ENCODE data around the gene CBFA2T3.

The CBFA2T3 gene

DNA sequence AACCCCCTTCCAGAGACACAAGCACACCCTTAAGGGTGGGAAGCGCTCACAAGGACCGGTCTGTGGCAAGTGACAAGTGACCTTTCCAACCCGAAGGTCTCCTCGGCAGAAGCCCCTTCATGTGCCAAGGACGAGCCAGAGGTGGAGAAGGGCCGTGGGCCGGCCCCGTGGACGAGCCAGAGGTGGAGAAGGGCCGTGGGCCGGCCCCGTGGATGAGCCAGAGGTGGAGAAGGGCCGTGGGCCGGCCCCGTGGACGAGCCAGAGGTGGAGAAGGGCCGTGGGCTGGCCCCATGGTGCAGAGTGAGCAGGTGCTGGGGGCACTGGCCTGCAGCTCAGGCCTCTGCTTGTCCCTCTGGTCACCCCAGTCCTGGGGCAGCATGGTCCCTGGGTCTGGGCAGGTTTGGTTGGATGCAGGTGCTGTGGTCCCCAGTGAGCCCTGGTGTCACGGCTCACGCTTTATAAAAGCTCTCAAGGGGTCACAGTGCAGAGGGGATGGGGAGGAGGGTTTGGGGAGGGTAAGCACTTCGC lies 45.6 kb downstream of the CBFA2T3 start:
- DNase-seq (ENCODE audit: low spot score) = no peak

DNA sequence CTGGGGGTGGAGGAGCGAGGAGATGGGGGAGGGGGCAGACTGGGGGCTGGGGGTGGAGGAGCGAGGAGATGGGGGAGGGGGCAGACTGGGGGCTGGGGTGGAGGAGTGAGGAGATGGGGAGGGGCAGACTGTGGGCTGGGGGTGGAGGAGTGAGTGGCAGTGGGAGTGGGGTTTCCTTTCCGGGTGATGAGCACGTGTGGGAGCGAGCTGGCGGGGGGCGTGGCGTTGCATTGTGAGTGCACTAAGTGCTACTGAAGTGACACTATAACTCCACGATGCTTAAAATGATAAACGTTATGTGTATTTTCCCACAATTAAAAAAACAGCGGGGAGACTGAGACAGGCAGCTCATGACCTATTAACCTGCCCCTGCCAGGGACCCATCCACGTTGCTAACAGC lies 46.3 kb downstream of the CBFA2T3 start:
- no peak for DNase-seq (ENCODE audit: low spot score)
- no peak for TF ChIP-seq CTCF (IDR thresholded peaks at IDR 0.05; ENCODE audit: extremely low read depth, missing control alignments)

More for the DNA sequence above, 45.6 kb downstream of the CBFA2T3 start:
- TF ChIP-seq CTCF (IDR thresholded peaks at IDR 0.05; ENCODE audit: extremely low read depth, missing control alignments) = no peak

DNA sequence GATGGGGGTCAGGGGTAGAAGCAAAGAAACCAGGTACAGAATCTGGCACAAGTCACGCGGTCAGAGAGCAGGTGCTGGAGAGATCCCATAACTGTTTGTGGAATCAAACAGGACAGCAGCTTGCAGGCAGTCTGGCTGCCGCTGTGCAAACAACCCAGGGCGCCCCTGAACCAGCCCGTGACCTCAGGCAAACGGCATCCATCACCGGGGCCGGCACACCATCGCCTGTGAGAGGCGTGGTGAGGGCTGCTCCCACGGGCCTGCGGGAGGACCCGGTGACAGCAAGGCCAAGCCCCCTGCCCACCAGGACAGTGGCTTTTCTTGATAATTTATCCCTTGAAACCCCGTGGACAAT lies 47.9 kb downstream of the CBFA2T3 start:
- DNase-seq (ENCODE audit: low spot score) = no peak
- no peak for TF ChIP-seq CTCF (IDR thresholded peaks at IDR 0.05; ENCODE audit: extremely low read depth, missing control alignments)

- DNase-seq (ENCODE audit: low spot score) = no peak
- no peak for TF ChIP-seq CTCF (IDR thresholded peaks at IDR 0.05; ENCODE audit: extremely low read depth, missing control alignments)
These were observed 48.5 kb downstream of the CBFA2T3 start for GRCh38 chr16:88928405-88929090.

GRCh38 chr16:88927661-88928060 lies 49.3 kb downstream of the CBFA2T3 start:
- no peak for DNase-seq (ENCODE audit: low spot score)
- no peak for TF ChIP-seq CTCF (IDR thresholded peaks at IDR 0.05; ENCODE audit: extremely low read depth, missing control alignments)

DNA sequence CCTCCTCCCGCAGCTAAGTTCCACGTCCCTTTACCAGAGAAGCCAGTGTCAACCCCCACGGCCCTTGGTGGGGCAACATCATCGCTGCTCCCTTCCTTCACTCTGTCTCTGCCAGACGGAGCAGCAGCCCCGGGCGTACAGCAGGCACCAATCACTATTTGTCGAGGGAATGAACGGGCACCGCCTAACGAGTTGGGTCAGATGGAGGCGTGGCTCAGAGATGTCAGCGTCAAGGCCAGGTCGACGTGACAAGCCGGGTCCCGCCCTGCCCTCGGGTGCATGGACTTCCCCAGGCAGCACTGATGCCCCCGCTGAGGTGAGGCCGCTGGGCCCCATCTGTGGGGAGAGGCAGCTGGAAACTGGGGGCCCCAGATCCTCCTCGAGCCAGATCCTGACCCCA lies 50.0 kb downstream of the CBFA2T3 start:
- no peak for TF ChIP-seq CTCF (IDR thresholded peaks at IDR 0.05; ENCODE audit: extremely low read depth, missing control alignments)
- DNase-seq (ENCODE audit: low spot score) = no peak

GRCh38 chr16:88926374-88926990 lies 50.5 kb downstream of the CBFA2T3 start:
- TF ChIP-seq CTCF (IDR thresholded peaks at IDR 0.05; ENCODE audit: extremely low read depth, missing control alignments) = no peak
- DNase-seq (ENCODE audit: low spot score) = no peak

All from GM20000 (cell line).